Choroid plexus epithelial cell (primary cell): Measurements from ENCODE around the gene ARHGAP28.
"Not testable (repeated sequence)": the region's sequence is repeated elsewhere in the genome, so short reads cannot be mapped to it uniquely, and the experiment has no call there.

Source experiments
- DNase-seq: peaks from one replicate; pipeline ENCODE4 v3.0.0-alpha.2; 2010; ENCODE audit warnings: low read depth
- H3K4me3 ChIP-seq: 2 replicates; pipeline ENCODE4 v1.5.1; 2011; ENCODE audit warnings: low read depth, mild to moderate bottlenecking, control low read depth, low read length, moderate library complexity
- CTCF ChIP-seq: conservative IDR thresholded peaks from 2 replicates; pipeline ENCODE4 v1.5.1; 2011; ENCODE audit warnings: low read depth, mild to moderate bottlenecking, control low read depth, inconsistent platforms, low read length, moderate library complexity

Gene ARHGAP28

GRCh38 chr18:6798896-6799295, 69.4 kb downstream of the ARHGAP28 start:
- H3K4me3 ChIP-seq, result no peak overlapping the region
- no peak for DNase-seq
- no peak for TF ChIP-seq CTCF

- not testable (repeated sequence) for H3K4me3 ChIP-seq, DNase-seq
Observed at GRCh38 chr18:6800309-6800708, 70.8 kb downstream of the ARHGAP28 start.

- no peak overlapping the region for H3K4me3 ChIP-seq
- TF ChIP-seq CTCF, result no peak
- DNase-seq, result peak; percentile 23
Observed at GRCh38 chr18:6807515-6808257, 78.2 kb downstream of the ARHGAP28 start.

- TF ChIP-seq CTCF, result no peak
- no peak overlapping the region for H3K4me3 ChIP-seq
- DNase-seq, result no peak
Observed at GRCh38 chr18:6810191-6810590, 80.7 kb downstream of the ARHGAP28 start.

GRCh38 chr18:6811816-6812215, 82.3 kb downstream of the ARHGAP28 start:
- H3K4me3 ChIP-seq, result no peak overlapping the region
- no peak for TF ChIP-seq CTCF
- peak; percentile 16 for DNase-seq

- H3K4me3 ChIP-seq, result no peak overlapping the region
- no peak for DNase-seq
- TF ChIP-seq CTCF, result no peak
Observed at GRCh38 chr18:6814882-6815425, 85.4 kb downstream of the ARHGAP28 start.

- no peak for DNase-seq
- TF ChIP-seq CTCF, result no peak
- H3K4me3 ChIP-seq, result no peak overlapping the region
Observed at GRCh38 chr18:6816154-6816553, 86.6 kb downstream of the ARHGAP28 start.
